Fibroblast of skin of right biceps (primary cell): Measurements from ENCODE around the gene CAPN8.

Experiments
- DNase-seq: peaks from one replicate; pipeline ENCODE4 v3.0.0-alpha.2; 2013

Gene CAPN8

DNA sequence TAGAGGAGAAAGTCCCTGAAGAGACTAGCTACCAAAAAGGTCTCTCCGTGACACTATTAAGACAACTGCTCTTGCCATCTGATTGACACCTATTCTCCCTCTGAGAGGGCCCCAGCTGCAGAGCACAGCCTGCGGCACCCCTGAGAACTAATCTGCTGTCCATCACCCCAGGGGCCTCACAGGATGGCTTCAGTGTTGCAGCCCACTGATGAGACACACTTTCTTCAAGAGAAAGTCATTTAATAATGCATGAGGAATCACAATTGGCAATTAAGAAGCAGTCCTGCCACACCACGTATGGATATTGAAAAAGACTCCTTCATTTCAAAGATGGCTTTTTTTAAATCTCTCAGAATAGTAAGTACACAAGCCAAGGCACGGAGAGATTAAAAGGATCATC is 48.9 kb downstream of the CAPN8 start:
- DNase-seq = no peak

DNA sequence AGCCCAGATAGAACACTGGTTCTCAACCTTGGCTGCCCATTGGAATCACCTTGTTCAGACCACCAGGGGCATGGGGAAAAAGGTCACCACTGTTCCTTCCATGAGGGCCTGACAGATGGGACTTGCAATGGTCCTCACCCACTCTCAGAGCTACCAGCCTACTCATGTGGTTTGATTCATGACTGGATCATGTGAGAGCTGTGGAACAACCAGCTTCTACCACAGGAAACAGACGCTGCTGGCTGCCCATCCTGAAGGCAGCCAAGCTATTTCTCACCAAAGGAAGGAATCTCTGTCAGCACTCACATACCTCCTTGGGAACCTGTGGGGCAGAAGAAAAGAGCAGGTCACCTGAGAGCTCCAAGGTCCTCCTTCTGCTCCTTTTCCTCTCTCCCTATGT is 53.6 kb downstream of the CAPN8 start:
- no peak for DNase-seq

DNA sequence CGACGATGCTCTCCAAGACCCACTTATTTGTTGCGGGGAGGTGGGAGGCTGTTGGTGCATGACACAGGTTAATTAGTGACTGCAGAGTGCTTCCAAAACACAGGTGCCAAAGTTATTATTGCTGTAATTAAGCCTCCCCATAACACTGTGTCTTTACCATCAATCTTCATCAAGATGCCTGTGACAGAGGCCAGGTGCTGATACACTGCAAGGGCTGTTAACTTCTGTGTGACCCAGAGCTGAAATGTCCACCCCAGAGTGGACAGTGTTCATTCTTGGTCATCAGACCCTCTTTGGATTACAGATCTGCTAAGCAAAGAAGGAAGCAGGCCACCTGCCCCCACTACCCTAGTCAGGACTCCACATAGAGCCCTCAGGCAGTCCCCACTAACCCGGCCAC is 55.5 kb downstream of the CAPN8 start:
- DNase-seq = no peak

DNA sequence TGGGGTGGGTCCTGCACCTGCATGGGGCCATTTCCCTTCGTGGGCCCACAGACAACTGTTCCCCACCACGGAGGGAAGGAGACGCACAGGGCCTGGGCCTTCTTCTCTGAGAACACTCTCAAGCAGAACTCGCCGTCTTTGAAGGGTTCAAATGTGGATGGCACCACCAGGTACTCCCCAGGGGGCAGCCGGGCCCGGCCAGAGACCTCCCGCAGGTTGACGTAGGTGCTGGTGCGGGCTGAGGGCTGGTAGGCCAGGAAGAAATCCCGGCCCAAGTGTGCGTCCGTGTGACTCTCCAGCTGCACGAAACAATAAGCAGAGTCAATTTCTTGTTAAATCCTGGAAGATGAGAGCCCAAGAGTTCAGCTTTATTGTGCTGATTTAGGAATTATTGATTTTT is 56.4 kb downstream of the CAPN8 start:
- no peak for DNase-seq

DNA sequence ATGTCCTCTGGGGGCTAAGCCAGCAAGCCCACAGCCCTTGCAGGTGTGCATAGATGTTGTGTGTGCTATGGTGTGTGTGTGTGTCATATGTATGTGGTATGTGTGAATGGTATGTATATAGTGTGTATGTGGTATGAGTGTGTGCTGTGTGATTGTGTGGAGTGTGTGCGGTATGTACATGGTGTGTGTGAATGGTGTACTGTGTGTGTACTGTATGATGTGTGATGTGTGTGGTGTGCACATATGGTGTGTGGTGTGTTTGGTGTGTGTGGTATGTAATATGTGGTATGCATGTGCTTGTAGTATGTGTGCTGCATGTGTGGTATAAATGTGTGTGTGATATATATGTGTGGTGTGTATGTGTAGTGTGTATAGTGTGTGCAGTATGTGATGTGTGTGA is 107.0 kb downstream of the CAPN8 start:
- DNase-seq = no peak

DNA sequence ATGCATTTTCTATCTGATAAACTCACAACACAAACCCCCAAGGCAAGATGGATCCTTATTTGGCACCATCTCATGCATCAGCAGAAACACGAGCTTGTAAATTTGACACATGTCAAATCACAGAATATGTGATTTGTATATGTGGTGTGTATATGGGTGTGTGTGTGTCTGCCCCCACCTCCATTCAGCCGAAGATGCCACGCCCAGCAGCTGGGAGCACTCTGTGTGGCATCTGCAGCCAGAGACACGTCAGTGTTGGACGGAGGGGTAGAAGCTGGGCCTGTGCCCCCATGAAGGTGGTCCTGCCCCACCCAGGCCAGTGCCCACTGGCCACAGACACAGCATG is 108.4 kb downstream of the CAPN8 start:
- no peak for DNase-seq

DNA sequence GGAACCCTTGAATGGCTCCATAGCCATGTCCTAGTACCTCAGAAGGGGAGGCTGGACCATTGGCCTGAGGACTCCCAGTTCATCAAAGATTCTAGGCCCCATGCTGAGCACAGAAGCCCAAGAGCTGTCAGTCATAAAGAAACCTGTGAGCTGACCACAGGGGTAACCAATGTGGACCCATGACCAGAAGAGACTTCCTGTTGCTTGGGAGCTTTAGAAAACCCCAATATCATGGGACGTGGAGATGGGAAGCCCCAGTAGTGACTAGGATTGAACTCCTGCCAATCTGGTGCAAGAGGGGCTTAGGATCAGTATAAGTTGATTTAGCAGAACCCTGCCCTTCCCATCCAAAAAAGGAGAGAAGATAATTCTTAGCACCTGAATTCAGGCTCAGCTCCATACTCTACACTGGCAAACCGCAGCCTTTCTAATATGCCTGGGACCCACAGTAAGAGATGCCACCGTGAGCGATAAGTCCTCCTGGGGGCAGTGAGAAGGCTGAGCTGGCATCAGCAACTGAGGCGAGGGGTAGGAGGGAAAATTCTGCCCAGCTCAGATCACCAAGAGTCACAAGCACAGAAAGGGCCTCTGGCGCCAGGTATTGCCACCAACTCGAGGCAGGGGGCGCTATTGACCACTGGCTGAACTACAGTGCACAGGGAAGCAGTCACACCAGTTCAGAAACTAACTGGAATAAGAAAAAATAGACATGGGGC is 108.9 kb downstream of the CAPN8 start:
- DNase-seq = peak; percentile 3

DNA sequence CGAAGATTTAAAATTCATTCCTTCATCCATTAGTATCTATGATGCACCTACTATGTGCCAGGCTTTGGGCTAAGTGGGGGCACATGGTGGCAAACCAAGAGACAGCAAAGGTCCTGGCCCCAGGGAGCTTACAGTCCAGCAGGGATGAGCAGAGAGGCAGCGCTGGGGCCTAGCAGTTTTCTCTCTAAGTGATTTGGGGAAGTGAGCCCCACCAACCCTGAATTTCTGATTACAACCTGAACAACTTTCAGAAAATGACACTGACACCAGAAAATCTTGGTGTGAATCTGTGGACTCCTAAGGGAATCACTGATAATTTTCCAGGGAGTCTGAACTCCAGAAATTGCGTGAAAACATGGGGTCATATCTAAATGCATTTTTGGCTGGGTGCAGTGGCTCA is 111.5 kb downstream of the CAPN8 start:
- no peak for DNase-seq

DNA sequence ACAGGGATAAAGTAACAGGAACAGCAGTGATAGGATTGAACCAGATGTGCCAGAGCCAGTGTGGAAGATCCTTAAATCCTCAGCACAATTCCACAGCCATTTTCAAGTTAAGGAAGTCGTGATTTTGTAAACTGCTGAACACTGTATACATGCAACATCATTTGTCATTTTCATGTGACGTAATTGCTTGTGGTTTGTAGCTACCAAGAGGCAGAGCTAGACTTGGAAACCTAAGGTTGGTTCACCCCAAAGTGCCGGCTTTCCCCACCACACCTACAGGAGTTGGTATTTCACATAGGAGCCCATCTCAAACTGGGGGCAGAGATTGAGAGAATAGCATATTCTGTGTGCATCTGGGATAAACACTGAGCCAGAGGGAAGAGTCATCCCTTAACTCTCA is 113.9 kb downstream of the CAPN8 start:
- DNase-seq = no peak

DNA sequence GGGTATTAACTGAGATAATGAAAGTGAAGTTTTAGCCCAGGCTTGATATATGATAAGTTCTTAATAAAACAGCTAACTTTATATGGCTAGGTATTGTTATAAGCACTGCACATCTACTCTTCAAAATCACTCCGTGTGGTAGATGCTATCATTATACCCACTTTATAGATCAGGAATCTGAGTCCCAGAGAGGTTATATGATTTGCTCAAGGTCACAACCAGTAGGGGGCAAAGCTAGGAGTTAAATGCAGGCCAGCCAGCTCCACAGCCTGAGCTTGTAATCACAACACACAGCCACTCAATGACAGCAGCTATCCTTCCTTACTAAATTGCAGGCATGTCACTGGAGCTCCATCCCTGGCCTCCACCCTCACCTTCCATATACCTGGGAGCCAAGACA is 115.8 kb downstream of the CAPN8 start:
- DNase-seq = no peak

DNA sequence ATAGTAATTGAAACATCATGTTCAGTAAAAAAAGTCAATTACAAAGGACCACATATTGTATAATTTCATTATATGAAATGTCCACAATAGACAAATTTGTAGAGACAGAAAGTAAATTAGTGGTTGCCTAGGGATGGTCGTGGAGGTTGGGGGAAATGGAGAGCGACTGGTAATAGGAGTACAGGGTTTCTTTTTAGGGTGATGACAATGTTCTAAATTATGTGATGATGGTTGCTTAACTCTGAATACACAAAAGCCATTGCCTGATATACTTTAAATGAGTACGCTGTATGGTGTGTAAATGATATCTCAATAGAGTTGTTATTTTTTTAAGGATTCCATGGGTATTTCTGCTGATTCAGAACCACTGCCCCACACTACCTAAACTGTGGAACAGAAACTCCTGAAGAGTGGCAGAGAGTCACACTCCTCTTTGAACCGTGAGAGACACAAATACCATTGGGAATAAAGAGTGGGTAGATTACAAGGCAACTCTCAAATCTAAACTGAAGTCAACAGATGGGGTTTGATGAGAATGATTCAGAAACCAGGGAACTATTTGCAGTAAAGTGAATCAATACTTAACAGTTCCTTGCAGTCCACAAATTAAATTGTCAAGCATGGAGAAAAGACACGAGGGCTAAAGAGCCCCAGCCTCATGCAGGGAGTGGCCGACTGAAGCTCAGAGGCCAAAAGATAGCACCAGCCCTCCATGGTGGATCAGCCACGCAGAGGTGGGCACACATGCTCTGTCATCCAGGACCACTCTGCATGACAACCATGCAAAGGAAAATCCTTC is 118.0 kb downstream of the CAPN8 start:
- DNase-seq = no peak

DNA sequence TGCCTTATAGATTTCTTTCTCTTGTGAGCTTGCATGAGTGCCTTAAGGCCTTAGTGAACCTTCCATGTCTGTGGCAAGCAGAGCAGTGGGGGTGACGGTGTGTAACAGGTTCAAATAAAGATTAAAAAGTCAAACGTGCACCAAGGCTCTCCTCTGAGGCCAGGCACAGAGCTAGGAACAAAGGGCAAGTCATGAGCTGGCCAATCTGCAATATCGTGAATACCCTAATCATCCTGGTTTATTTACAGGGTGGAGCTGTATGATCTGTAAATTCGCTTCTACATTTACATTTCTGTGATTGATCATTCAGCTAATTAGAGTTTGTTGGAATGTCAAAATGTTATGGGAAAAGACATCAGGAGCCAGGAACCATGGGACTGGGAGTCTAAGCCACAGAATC is 120.2 kb downstream of the CAPN8 start:
- DNase-seq = no peak

DNA sequence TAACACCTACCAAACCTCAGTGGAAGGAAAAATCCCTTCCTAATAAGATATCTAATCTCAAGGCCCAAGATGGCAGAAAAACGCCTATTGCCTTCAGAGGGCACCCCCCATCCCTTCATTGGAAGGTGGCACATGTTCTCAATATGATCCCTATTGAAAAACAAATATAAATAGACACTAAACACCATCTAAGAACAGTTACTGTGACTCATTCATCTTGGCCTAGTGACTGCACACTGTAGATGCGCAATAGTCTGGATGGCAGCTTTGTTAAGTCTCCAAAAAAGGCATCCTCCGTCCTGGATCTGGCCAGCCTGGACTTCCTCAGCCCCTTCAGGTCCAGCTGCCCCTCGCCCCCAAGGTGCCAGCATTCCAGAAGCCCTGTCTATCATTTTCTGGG is 121.9 kb downstream of the CAPN8 start:
- no peak for DNase-seq

DNA sequence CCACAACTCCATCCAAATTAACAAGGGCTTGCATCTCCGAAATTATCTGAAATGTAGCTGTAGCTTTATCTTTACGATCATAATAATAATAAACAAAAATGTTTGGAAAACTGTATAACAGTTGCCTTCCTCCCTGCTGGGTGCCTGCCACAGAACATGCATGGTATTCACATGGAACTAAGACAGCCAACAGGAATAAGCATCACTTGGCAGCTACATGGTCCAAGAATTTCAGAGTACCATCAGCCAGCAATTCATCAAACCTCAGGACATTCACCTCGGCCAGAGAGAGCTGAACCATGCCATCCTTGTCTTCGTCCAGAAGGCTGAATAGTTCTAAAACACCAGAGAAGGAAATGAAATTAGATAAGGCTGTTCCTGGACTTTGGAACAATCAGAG is 122.7 kb downstream of the CAPN8 start:
- no peak for DNase-seq

DNA sequence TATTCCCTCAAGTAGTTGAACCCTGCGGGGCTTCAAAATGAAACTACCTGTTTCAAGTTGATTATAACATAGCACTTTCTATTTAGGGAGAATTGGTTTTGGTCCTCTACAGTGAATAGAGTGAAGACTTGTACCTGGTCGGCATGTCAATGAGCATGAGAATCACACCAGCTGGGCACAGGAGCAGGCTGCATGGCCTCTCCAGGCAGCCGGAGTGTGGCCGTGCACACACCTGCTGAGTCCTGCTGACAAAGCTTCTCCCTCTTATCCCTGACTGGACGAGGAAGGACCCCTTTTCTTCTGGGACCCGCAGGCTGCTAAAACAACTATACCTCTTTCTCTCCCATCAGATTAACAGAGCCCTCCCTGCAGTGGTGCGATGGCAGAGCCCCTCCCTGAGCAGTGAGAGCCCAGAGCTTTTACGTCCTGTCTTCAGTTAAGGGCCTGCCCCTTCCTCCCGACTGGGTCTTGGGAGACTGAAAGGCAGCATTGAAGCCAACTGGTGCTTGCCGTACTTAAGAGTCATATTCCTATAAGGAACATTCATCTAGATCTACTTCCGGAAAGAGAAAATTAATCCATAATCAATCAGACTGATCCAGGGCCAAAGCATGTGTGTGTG is 124.9 kb downstream of the CAPN8 start:
- no peak for DNase-seq

DNA sequence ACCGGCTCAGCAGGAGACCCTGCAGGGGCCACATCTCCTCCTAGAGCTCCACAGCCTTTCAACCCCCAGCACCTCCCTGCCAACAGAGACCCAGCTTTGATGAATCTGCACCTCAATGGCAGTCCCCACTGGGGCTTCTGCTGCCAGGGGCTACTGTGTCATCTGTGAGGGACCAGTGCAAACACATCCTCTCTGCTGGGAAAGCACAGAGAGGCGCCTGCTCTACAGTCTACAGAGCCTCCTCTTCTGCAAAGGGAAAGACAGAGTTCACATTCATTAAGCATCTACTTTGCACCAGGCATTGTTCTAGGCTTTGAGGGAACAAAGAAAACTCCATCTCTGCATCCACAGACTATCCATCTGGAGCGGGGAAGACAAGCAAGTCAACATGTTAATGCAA is 125.8 kb downstream of the CAPN8 start:
- no peak for DNase-seq

DNA sequence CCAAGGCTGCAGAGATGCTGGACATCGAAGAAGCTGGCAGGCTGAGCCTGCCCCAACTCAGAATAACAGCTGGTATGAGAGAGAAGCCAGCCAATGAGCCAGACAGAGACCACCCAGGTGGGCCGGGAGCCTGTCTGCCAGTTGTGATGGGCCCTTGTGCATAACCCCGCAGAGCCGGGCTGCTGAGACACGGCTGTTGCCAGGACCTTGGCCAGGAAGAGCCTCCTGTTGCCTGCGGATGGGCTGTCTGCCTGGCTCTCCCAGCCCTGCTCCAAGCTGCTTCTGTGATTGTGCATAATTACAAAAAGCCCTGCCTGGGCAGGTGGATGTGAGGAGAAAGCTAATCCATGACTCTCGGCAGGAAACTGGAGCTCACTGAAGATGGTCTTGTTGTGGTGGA is 126.5 kb downstream of the CAPN8 start:
- DNase-seq = no peak

DNA sequence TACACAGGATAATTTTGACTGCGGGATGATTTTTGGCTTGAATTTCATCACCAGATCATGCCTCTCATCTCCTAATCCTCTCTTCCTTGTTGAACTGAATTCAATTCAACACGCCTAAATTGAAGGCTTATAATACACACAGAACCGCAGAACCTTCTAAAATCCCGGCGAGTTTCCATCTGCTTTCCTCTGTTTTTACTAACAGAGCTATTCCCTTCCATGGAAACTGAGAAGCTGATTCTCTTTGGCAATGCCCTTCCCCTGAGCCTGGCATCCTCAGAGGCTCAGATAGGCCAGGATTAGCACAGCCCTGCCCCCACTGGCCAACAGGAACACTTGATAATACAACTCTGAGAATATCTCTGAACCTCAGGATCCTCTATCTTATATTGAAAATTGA is 130.2 kb downstream of the CAPN8 start:
- DNase-seq = no peak

DNA sequence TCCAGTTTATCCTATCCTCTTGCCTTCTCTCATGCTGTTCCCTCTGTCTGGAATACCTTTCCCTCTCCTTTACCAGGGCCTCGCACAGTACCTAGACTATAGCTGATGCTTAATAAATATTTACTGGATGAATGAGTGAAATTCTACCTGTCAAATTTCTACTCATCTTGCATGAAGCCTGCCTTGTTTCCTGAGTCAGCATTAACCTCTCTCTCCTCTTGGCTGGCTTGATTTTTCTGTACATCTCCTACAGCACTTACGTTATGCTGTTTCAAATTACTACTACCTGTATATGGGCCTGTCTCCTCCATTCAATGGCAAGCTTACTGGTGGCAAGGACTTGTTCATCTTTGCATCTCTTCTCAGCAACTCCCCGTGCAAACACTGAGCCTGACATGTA is 130.8 kb downstream of the CAPN8 start:
- no peak for DNase-seq

DNA sequence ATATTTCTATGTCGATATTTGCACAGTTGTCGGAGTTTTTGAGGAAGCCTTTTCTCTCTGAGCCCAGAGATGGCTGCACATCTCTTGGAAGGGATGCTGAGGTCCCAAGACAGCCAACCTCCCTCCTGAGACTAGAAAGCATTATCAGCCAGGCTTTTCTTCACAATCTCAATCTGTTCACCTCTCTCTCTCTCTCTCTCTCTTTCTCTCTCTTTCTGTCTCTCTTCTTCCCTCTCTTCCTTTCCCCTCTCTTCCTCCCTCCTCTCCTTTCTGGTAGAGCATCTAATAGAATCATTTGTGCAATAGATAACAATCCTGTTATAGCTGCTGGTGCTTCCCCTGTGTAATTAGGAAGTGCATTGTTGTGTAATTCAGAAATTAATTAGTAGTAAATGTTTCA is 131.8 kb downstream of the CAPN8 start:
- no peak for DNase-seq

DNA sequence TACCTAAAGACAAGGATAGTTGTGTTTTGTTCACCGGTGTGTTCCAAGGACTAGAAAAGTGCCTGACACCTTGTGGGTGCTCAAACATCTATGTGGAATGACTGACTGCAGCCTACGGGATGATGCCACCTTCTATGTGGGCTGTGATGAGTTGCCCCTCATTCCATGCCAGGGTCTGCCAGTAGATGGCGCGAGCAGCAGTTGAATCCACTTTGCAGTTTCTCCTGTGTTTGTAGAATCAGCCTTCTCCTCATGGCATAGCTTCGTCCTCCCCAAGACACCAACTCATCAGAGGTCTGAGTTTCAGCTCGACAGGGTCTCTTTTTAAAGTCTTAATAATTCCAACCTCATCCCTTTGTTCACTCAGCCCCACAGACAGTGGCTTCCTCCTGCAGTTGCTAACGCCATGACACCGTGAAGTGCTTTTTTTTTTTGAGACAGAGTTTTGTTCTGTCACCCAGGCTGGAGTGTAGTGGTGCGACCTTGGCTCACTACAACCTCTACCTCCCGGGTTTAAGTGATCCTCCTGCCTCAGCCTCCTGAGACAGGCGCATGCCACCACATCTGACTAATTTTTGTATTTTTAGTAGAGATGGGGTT is 133.7 kb downstream of the CAPN8 start:
- peak; percentile 29 for DNase-seq

DNA sequence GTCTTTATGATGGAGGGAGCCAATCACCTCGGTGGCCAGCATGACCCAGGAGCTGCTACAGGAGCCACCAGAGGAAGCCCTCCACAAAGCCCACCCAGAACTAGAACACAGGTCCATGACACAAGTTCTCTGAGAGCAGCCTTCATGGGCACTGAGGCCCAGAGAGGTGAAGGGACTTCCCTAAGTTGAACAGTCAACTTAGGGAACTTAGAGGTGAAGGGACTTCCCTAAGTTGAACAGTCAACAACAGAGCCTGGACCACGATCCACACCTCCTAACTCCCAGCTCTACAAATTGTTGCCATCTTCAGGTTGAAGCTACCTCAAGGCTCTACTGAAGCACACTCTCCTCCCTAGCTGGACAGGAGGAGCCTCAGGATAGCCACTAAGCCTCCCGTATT is 139.5 kb downstream of the CAPN8 start:
- no peak for DNase-seq

DNA sequence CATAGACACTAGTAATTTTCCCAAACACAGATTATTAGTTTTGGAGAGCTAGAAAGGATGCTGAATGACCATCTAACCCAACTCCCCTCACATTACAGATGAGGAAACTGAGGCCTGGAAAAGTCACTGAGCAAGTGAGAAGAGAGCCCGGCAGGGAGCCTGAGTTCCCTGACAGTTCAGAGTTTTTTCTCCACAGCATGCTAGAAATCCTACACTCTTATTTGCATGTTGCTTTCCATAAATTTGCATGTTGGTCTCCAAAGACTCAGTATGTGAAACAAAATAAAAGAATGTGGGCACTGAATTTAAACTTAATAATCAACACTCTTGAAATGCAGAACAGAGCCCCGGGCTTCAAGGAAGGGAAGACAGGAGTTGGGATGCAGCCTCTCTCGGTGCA is 140.0 kb downstream of the CAPN8 start:
- no peak for DNase-seq

DNA sequence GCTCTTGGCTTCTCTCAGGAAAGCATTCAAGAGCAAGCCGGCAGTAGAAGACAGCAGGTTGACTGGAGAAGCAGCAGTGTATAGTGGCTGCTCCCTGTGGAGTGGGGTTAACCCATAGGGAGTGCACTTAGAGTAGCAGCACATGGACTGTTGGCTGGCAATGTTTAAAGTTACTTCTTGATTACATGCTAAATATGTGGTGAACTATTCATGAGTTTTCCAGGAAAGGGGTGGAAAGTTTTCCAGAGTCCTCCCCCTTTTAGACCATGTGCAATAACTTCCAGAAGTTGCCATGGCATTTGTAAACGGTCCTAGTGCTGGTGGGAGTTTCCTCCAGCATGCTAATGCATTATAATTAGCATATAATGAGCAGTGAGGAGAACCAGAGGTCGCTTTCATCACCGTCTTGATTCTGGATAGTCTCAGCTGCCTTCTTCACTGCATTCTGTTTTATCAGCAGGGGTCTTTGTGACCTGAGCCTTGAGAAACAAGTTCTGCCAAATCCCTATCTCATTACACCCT is 140.5 kb downstream of the CAPN8 start:
- no peak for DNase-seq
